ENCODE data around the gene ZMIZ1.

The ZMIZ1 gene

DNA sequence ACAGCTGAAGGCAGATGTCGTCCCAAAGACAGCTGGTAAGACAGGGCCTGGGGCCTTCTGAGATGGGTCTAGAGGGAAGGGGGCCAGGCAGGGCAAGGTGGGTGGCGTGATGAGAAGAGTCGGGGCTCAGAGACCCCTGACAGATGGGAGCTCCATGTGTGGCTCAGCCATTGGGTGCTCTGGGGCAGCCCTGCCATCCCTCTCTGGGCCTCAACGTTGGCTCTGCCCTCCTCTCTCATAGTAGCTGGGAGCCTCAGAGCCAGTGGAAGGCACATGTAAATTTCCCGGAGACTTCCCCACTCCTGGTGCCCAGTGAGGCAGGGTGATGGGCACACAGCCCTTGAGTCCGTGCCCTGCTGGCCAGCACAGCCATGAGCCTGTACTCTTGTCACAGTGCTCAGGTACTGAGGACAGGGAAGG, 280.3 kb downstream of the ZMIZ1 start:
- no peak for DNase-seq

DNA sequence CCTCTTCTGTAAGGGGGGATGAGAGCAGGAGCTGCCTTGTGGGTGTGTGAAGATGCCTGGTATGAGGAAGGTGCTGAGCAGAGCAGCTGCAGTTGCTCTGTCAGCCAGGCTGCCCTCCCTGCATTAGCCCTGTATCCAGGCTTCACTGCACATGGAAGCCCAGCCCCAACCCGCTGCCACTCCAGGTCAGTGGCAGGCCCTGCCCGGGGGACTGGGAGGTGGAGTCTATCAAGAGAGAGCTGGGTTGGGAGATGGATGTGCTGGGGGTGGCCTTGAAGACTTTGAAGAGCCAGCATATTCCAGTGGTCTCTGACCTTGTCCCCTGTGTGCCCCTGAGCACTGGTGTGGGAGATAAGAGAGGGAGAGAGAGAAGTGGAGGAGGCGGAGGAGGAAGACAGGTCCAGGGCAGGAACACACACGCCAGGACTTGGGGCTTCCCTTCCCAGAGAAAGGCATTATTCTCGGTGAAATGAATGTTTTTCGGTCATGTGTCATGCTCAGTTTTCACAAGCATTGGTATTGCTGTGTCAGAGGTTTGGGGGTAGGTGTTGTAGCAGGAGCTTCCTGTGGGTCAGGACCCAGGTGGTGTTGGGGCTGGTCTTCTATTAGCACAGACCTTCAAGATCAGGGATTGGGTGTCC, 281.1 kb downstream of the ZMIZ1 start:
- no peak for DNase-seq

DNA sequence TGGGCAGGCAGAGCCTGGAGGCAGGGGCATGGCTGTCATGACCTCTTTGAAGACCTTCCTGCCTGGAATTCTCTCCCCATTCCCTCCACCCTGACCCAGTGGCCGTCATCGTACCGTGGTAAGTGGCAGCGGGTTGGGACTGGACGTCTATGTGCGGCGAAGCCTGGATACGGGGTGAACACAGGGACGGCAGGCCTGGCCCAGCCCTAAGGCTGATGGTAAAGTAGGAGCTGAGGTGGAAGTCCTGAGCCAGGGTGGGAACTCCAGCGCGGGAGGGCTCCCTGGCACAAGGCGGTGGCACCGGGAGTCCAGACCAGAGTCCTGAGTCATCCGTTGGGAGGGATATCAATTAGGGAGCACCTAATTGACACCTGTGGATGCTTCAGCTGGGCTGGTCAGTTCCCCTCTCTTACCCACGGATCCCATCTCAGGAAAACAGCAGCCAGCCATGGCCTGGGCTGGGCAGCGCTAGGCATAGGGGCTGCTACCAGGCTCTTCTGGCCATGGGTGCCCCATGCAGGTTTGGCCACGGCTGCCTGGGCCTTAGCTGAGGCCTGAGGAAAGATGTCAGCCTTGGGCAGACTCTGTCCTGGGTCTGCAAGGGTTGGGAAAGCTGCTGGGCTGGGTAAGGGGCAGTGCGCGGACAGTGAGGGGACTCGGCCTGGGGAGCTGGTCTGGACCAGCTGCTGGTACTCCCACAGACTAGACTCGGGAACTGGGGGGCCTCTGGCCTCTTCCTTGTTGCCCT, 281.8 kb downstream of the ZMIZ1 start:
- DNase-seq, result no peak

DNA sequence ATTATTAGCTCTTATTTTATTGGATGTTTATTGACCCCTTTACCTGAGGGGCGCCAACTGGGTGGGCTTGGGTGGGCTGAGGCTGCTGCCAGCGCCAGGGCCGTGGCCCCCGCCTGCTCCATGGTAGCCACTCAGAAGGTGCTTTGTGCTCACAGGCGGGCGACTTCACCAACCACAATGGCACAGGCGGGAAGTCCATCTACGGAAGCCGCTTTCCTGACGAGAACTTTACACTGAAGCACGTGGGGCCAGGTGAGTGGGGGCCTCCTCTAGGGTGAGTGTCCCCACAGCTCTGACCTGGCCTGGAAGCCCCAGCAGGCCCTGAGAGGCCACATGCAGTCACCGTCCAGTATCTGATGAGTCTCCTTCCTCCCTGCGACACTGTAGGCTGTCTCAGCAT, 282.6 kb downstream of the ZMIZ1 start:
- no peak for DNase-seq

DNA sequence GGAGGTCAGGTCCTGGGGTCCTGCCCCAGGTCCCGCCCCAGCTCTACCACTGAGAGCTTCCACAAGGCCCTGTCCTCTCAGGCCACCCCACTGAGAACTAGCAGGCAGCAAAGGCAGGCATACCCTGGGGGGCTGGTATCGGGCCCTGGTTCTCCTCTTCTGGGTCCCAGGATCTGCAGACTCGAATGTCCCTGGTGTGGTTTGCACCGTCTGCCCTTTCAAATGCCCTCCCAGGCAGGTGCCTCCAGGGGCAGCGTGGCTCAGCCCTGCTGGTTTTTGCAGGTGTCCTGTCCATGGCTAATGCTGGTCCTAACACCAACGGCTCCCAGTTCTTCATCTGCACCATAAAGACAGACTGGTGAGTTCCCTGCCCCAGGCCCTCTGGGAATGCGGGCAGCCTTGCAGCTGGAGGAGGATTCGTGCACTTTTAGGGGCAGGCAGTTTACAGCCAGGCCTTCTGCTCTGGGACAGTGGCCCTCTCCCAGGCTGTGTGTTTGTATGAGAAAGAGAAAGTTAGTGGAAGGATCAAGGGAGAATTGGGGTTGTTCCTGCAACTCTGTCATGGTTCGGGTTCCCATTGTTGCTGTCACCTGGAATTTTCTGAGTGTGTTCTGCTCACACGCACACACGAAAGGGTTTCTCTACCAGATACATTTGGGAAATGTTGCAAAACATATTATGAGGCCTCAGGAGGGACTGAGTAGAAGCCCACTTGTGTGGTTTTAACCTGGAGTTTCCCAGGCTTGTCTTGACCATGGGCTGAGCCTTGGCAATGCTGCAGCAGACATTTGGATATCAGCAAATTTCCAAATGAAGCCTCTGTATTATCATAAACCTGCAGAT, 283.5 kb downstream of the ZMIZ1 start:
- DNase-seq, result no peak

DNA sequence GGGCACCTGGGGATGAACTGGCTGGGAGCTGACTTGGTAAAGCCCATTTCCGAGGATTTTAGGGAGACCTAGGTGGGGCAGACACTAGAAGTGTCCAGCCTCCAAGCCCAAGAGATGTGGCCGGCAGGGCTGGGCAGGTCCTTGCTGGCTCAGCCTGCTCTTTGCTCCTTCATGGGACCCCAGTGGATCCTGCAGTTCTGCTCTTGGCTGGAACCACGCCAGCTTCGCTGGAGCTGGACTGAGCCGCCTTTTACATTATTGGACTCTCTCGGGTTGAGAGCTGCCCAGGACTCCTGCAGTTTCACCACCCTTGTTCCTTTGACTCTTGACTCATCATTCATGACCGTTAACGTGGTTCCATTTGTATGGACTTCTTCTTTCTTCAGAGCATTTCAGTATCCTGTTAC, 284.2 kb downstream of the ZMIZ1 start:
- no peak for DNase-seq

DNA sequence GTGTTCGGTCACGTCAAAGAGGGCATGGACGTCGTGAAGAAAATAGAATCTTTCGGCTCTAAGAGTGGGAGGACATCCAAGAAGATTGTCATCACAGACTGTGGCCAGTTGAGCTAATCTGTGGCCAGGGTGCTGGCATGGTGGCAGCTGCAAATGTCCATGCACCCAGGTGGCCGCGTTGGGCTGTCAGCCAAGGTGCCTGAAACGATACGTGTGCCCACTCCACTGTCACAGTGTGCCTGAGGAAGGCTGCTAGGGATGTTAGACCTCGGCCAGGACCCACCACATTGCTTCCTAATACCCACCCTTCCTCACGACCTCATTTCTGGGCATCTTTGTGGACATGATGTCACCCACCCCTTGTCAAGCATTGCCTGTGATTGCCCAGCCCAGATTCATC, 285.0 kb downstream of the ZMIZ1 start:
- no peak for DNase-seq

DNA sequence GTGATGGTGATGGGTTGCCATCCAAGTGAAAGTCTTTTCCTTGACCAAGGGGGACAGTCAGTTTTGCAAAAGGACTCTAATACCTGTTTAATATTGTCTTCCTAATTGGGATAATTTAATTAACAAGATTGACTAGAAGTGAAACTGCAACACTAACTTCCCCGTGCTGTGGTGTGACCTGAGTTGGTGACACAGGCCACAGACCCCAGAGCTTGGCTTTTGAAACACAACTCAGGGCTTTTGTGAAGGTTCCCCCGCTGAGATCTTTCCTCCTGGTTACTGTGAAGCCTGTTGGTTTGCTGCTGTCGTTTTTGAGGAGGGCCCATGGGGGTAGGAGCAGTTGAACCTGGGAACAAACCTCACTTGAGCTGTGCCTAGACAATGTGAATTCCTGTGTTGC, 285.4 kb downstream of the ZMIZ1 start:
- DNase-seq, result no peak

DNA sequence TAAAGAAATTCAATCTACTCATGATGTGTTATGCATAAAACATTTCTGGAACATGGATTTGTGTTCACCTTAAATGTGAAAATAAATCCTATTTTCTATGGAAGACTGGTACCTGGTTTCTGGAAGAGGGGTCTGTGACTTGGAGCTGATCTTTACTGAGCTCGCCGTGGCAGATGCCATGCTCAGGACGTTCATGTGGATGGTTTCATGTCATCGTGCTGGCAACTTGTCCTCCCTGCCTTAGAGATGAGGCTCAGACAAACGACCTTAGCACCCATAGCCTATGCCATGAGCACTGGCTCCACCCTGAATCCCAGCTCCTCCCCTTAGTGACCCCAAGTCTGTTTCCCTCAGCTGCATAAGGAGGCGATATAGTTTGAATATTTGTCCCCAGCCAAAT, 285.8 kb downstream of the ZMIZ1 start:
- no peak for DNase-seq

DNA sequence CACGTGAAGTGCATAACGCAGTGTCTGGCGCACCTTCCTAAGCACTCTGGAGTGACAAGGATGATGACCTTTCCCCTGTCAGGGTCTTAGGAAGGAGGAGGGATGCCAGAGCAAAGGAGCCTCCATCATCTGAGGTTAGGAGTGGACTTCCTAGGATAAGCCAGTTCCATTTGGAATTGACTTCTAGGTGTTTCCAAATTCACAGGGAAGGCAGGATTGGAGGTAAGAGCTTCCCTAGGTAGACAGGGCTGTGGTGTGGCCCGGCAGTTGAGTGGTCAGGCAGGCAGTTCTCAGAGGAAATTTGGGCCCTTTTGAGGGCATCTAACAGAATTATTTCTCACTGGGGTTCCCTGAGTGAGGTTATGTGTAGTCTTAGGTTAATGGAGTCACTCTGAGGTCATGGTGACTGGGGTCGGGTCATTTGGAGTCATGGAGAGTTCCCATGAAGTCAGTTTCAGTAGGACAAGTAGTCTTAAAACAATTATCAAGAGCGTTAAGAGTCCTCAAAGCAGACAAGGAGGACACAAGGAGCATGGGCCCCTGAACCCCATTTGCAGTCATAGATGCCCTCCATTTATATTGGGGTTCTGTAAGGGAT, 286.8 kb downstream of the ZMIZ1 start:
- DNase-seq, result no peak

DNA sequence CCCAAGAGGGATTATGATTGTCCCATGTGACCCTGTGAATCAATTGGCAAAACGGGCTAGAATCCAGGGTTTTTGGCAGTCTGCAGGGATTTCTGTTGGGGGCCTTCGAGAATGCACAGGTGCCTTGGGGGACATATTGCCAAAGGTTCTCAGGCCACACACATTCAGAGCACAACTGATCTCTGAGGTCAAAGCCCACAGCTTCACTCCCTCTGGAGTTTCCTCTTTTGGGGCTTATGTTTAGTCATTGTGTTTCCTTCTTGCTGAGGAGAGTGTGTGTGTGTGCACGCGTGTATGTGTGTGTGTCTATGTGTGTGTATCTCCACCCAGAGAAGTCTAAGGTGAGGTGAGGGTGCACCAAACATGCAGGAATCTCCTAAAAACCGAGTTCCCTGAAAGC, 287.3 kb downstream of the ZMIZ1 start:
- DNase-seq, result no peak

DNA sequence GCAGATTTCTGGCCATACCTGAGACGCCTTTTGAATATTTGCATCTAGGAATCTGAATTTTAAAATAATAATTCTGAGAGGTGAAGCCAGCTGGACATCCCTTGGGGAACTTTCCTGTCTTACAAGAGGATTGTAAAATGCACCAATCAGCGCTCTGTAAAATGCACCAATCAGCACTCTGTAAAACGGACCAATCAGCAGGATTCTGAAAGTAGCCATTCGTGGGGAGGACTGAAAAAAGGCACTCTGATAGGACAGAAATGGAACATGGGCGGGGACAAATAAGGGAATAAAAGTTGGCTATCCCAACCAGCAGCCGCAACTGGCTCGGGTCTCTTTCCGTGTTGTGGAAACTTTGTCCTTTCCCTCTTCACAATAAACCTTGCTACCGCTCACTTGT, 288.4 kb downstream of the ZMIZ1 start:
- no peak for DNase-seq

DNA sequence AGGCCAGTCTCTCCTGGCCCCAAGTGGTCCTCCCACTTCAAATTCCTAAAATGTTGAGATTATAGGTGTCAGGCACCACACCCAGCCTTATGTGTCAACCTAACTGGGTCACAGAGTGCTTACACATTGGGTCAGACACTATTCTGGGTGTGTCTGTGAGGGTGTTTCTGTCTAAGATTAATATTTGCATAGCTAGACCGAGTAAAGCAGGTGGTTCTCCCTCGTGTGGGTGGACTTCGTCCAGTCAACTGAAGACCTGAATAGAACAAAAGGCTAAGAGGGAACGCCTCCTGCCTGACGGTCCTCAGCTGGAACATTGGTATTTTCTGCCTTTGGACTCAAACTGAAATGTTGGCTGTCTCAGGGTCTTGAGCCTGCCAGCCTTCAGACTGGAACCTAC, 290.0 kb downstream of the ZMIZ1 start:
- DNase-seq, result no peak

DNA sequence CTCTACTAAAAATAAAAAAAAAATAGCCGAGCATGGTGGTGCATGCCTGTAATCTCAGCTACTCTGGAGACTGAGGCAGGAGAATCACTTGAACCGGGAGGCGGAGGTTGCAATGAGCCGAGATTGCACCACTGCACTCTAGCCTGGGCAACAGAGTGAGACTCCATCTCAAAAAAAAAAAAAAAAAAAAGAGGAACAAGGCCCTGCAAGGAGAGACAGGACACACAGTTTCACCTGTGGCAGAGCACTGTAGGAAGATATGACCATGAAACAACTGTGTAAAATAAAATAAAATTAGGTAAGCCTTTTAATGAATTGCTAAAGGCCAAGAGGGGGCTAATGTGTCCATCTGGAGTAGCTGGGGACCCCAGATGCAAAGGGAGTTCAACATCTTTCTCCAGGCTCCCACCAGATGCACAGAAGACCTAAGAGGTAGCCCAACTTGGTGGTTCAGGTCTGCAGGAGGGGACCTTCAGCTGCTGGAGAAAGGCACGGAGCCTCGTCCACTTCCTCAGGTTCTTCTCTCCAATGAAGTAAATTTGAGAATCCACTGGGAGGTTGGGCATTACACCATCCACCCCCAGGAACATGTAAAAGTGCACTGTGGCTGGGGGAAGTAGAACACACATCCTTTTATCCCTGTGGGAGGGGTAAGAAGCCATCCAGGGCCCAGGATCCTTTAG, 291.2 kb downstream of the ZMIZ1 start:
- no peak for DNase-seq

DNA sequence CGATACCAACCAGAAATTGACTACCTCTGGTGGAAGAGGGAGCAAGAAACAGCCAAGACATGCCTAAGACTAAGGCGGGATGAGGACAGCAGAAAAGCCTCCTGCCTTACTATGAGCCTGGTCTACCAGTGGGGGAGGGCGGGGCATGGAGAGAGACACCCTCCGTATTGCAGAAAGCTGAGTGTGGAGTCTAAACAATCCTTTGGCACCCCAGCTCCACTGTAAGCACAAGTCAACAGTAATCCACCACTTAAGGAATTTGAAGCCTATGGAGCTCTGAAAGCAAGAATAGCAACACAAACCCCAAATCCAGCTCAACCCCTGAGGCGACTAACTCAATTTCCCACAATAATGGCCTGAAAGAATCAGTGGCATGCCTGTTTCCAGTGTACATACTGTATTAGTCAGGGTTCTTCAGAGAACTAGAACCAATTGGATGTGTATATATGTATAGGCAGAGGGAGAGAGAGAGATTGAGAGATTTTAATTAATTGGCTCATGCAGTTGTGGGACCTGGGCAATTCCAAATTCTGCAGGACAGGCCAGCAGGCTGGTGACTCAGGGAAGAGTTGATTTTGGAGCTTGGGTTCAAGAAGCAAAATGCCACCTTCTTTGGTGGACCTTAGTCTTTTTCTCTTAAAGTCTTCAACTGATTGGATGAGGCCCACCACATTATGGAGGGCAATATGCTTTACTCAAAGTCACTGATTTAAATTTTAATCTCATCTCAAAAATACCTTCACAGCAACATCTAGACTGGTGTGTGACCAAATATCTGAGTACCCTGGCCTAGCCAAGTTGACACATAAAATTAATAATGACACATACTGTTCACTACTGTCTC, 292.0 kb downstream of the ZMIZ1 start:
- DNase-seq, result no peak

DNA sequence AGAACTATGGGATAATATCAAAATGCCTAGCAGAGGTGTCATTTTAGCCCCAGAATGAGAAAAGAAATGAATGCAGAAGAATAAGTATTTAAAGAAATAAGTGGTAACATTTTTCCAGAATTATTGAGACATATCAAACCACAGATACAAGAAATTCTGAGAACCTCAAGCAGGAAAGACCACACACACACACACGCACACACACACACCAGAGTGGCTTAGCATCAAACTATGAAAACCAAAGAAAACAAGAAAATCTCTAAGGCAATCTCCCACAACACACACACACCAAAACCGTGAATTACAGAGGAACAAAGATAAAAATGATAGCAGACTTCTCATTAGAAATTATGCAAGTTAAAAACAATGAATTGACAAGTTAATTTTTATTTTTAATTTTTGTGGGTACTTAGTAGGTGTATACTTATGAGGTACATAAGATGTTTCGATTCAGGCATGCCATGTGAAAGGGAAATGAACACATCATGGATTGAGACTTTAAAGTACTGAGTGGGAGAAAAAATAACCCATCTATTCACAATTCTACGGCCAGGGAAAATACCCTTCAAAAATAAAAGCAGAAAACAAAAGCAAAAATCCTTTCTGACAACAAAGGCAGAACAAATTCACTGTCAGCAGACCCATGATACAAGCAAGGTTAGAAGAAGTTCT, 293.1 kb downstream of the ZMIZ1 start:
- DNase-seq, result no peak
